Lower leg skin (tissue), 3 donors: ENCODE measurements around the gene DAW1.

Source experiments
- CTCF ChIP-seq, 3 donors: fragments of 450-650 bp; IDR thresholded peaks; one replicate each; pipeline ENCODE4 v1.5.1; 2016; ENCODE audit warnings: antibody characterized with exemption in 3 of 3, mild to moderate bottlenecking in 3 of 3, moderate library complexity in 2 of 3
- POLR2A ChIP-seq, 2 donors: fragments of 450-650 bp; IDR thresholded peaks; one replicate each; pipeline ENCODE4 v1.6.1; 2016 to 2017; ENCODE audit warnings: antibody characterized with exemption in 2 of 2, mild to moderate bottlenecking in 1 of 2, moderate library complexity in 1 of 2

- TF ChIP-seq POLR2A (IDR thresholded peaks at IDR 0.05) (no peak), CTCF (IDR thresholded peaks at IDR 0.05) (no peak)
Observed at GRCh38 chr2:227889336-227889735, 17.9 kb downstream of the DAW1 start.
